ENCODE measurements around the gene SCGB2B2. TPM values are rescaled to one million over a fixed set of nuclear protein-coding genes. Genes with fewer than 3 reads are reported as not detected.

SCGB2B2 gene
- total and polyA plus RNA-seq, 2 experiments from 2014 or later = not detected

DNA sequence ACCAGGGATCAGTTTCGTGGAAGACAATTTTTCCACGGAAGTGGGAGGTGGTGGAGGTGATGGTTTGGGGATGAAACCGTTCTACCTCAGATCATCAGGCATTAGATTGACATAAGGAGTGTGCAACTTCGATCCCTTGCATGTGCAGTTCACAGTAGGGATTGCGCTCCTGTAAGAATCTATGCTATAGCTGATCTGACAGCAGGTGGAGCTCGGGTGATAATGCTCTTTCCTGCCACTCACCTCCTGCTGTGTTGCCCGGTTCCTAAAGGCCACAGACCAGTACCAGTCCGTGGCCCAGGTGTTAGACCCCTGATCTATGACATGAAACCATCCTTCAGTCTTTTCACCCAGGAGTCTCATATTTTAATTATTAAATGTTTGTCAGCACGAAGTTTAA, 4.5 kb upstream of the SCGB2B2 start:
- in situ Hi-C loops (cut with MboI) = no loop called here
- Histone ChIP-seq H3K9me2 (ENCODE audit: insufficient read depth) (no peaks in the 10 kb centered on the region), H3K79me2 (ENCODE audit: insufficient read depth) (peaks cover 31% of the 10 kb centered on the region), H3K36me3 (ENCODE audit: low read depth) (peaks cover 68% of the 10 kb centered on the region), H3K9me3 (ENCODE audit: low read depth) (no peaks in the 10 kb centered on the region), H3K4me2 (ENCODE audit: unreplicated experiment) (no peak overlapping the region), H3K4me1 (ENCODE audit: insufficient read depth) (peaks cover 2% of the 10 kb centered on the region; the same call in 1 of the 2 replicates), H3K27me3 (replicated peaks; ENCODE audit: insufficient read depth) (no peaks in the 10 kb centered on the region), H3K27ac (no peak overlapping the region), H2AFZ (no peak overlapping the region), H3K4me3 (no peak overlapping the region), H3K9ac (no peak overlapping the region), H3F3A (ENCODE audit: insufficient read depth) (peaks cover 19% of the 10 kb centered on the region; the same call in 1 of the 2 replicates), H4K20me1 (ENCODE audit: insufficient read depth) (no peaks in the 10 kb centered on the region)
- WGBS, 2 experiments (ENCODE audit: low coverage in 1 of 2, low lambda C conversion rate in 2 of 2, missing lambda C conversion rate in 2 of 2) = 97 to 98% methylated on average over 9 of the region's 9 CpGs
- DNase-seq = no peak
- TF ChIP-seq EZH2 (IDR thresholded peaks at IDR 0.05; ENCODE audit: insufficient read depth, poor library complexity, severe bottlenecking) = no peak
- no peak for TF ChIP-seq EZH2phosphoT487 (IDR thresholded peaks at IDR 0.05; ENCODE audit: insufficient read depth, low read depth)

DNA sequence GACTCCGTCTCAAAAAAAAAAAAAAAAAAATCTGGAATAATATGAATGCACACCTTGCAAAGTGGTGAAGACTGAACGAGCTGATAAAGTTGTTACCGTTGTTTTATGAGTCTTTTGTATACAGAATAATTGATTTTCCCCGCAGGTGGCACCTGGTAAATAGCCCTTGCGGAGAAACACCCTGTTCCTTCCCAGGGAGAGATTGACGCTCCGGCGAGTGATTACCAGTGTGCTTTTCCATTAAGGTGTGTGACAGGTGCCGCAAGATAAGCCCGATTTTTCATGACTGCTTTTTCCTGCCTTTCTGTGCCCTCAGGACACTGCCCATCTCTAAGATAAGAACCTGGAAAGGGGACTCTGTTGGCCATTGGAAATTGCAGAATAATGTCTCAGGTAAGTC, 1.5 kb upstream of the SCGB2B2 start:
- Histone ChIP-seq H3K4me2 (ENCODE audit: unreplicated experiment) (peak overlapping the region; percentile 77), H3K79me2 (ENCODE audit: insufficient read depth) (peaks cover 31% of the 10 kb centered on the region), H3K9me3 (ENCODE audit: low read depth) (no peaks in the 10 kb centered on the region), H3K9ac (peak overlapping the region; percentile 96), H3K27ac (peak overlapping the region; percentile 93), H3K27me3 (replicated peaks; ENCODE audit: insufficient read depth) (no peaks in the 10 kb centered on the region), H3K4me3 (peak overlapping the region; percentile 73), H3F3A (ENCODE audit: insufficient read depth) (0 out of 2 replicates have a peak, but pooled peaks cover 2% of the 10 kb centered on the region), H3K4me1 (ENCODE audit: insufficient read depth) (peaks cover 4% of the 10 kb centered on the region; the same call in 1 of the 2 replicates), H3K36me3 (ENCODE audit: low read depth) (peaks cover 43% of the 10 kb centered on the region), H3K9me2 (ENCODE audit: insufficient read depth) (no peaks in the 10 kb centered on the region), H2AFZ (peak overlapping the region; percentile 99), H4K20me1 (ENCODE audit: insufficient read depth) (no peaks in the 10 kb centered on the region)
- DNase-seq = no peak
- TF ChIP-seq EZH2 (IDR thresholded peaks at IDR 0.05; ENCODE audit: insufficient read depth, poor library complexity, severe bottlenecking) (no peak), EZH2phosphoT487 (IDR thresholded peaks at IDR 0.05; ENCODE audit: insufficient read depth, low read depth) (no peak)
- in situ Hi-C loops (cut with MboI) = no loop called here
- WGBS, 2 experiments (ENCODE audit: low coverage in 1 of 2, low lambda C conversion rate in 2 of 2, missing lambda C conversion rate in 2 of 2) = 64 to 66% methylated on average over 10 of the region's 10 CpGs

DNA sequence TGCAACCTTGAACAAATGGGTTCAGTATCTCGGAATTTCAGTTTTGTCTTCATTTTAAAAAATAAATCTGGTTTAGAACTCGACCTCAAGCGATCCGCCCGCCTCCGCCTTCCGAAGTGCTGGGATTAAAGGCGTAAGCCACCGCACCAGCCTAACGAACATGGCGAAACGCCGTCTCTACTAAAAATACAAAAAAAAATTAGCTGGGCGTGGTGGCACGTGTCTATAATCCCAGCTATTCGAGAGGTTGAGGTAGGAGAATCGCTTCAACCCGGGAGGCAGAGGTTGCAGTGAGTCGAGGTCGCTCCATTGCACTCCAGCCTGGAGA, 1.1 kb upstream of the SCGB2B2 start:
- DNase-seq = no peak
- peak overlapping the region; percentile 96 for H3K9ac ChIP-seq
- H4K20me1 ChIP-seq (ENCODE audit: insufficient read depth) = no peaks in the 10 kb centered on the region
- H3K27me3 ChIP-seq (replicated peaks; ENCODE audit: insufficient read depth) = no peaks in the 10 kb centered on the region
- WGBS, 2 experiments (ENCODE audit: low coverage in 1 of 2, low lambda C conversion rate in 2 of 2, missing lambda C conversion rate in 2 of 2) = 2 to 3% methylated on average over 20 of the region's 20 CpGs
- in situ Hi-C loops (cut with MboI) = no loop called here
- H3F3A ChIP-seq (ENCODE audit: insufficient read depth) = no peaks in the 10 kb centered on the region
- no peak for TF ChIP-seq EZH2 (IDR thresholded peaks at IDR 0.05; ENCODE audit: insufficient read depth, poor library complexity, severe bottlenecking)
- no peak for TF ChIP-seq EZH2phosphoT487 (IDR thresholded peaks at IDR 0.05; ENCODE audit: insufficient read depth, low read depth)
- H2AFZ ChIP-seq = peak overlapping the region; percentile 99
- peaks cover 31% of the 10 kb centered on the region for H3K79me2 ChIP-seq (ENCODE audit: insufficient read depth)
- H3K9me2 ChIP-seq (ENCODE audit: insufficient read depth) = no peaks in the 10 kb centered on the region
- no peaks in the 10 kb centered on the region for H3K9me3 ChIP-seq (ENCODE audit: low read depth)
- peak overlapping the region; percentile 73 for H3K4me3 ChIP-seq
- H3K27ac ChIP-seq = peak overlapping the region; percentile 93
- peaks cover 39% of the 10 kb centered on the region for H3K36me3 ChIP-seq (ENCODE audit: low read depth)
- H3K4me1 ChIP-seq (ENCODE audit: insufficient read depth) = peaks cover 4% of the 10 kb centered on the region; the same call in 1 of the 2 replicates
- peak overlapping the region; percentile 77 for H3K4me2 ChIP-seq (ENCODE audit: unreplicated experiment)

GRCh38 chr19:34677386-34678084, 576 bp upstream of the SCGB2B2 start, which contains the start of gene ZNF302:
TSS of gene ZNF302 (plus strand) at chr19:34677678. CDS start at chr19:34678805, 1,127 bp downstream.
- no peaks in the 10 kb centered on the region for H3K9me3 ChIP-seq (ENCODE audit: low read depth)
- H3K36me3 ChIP-seq (ENCODE audit: low read depth) = peaks cover 34% of the 10 kb centered on the region
- H3K27ac ChIP-seq = peak within 1 kb of the TSS; percentile 93
- H3K27me3 ChIP-seq (replicated peaks; ENCODE audit: insufficient read depth) = no peaks in the 10 kb centered on the region
- in situ Hi-C loops (cut with MboI) = no loop called here
- peaks cover 31% of the 10 kb centered on the region for H3K79me2 ChIP-seq (ENCODE audit: insufficient read depth)
- no peaks in the 10 kb centered on the region for H3F3A ChIP-seq (ENCODE audit: insufficient read depth)
- H3K9me2 ChIP-seq (ENCODE audit: insufficient read depth) = no peaks in the 10 kb centered on the region
- peak within 1 kb of the TSS; percentile 96 for H3K9ac ChIP-seq
- H3K4me1 ChIP-seq (ENCODE audit: insufficient read depth) = peaks cover 4% of the 10 kb centered on the region; the same call in 1 of the 2 replicates
- H4K20me1 ChIP-seq (ENCODE audit: insufficient read depth) = no peaks in the 10 kb centered on the region
- H3K4me3 ChIP-seq = peak within 1 kb of the TSS; percentile 73
- 1% methylated on average over 74 of the region's 74 CpGs for WGBS, 2 experiments (ENCODE audit: low coverage in 1 of 2, low lambda C conversion rate in 2 of 2, missing lambda C conversion rate in 2 of 2)
- TF ChIP-seq EZH2phosphoT487 (IDR thresholded peaks at IDR 0.05; ENCODE audit: insufficient read depth, low read depth) (no peak), EZH2 (IDR thresholded peaks at IDR 0.05; ENCODE audit: insufficient read depth, poor library complexity, severe bottlenecking) (no peak)
- peak; percentile 99 for DNase-seq
- H2AFZ ChIP-seq = peak within 1 kb of the TSS; percentile 99
- peak within 1 kb of the TSS; percentile 91 for H3K4me2 ChIP-seq (ENCODE audit: unreplicated experiment)
